ENCODE measurements around the gene DTHD1.

DTHD1 gene

GRCh38 chr4:36290641-36291040 lies 9.2 kb downstream of the DTHD1 start:
- ATAC-seq (ENCODE audit: insufficient read depth, low read depth), result no peak

DNA sequence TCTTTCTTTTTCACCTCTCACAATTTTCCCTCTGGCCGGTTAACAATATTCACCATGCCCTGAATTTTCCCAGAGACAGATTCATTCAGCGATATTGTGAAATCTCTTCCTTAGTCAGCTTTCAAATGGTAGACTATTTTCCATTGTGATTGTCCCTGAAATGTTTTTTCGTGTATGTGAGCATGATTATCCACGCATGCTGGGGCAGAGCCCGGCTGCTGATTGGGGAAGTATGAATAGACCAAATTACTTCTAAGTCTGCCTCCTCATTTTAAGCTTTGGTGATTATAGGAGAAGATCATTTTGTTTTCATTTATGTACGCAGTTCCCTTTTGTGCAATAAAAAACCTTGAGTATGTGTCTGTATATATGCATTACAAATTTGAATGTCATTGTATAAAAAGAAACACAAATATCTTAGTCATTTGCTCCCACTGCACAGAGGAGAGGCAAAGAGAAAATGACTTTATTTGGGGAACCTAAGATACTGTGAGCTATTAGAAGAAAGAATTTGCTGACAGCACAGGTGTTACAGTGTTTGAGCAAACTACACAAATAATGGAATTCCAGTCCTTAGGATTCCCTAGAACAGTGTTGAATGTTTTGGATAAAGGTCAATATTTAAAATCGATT lies 11.3 kb downstream of the DTHD1 start:
- no peaks in the 10 kb centered on the region for H3K27me3 ChIP-seq (ENCODE audit: insufficient read depth, low read length, poor library complexity)
- no peaks in the 10 kb centered on the region for H3K36me3 ChIP-seq (ENCODE audit: insufficient read depth, low read length)
- H3K4me3 ChIP-seq (ENCODE audit: low read depth in 1 of 2, low read length in 2 of 2), result no peak overlapping the region
- peak overlapping the region; percentile 7; the same call in 1 of the 2 replicates for H2AFZ ChIP-seq (ENCODE audit: low read depth, low read length)
- H3K9ac ChIP-seq (ENCODE audit: low read depth, low read length), result no peak overlapping the region
- DNase-seq (no peak), ATAC-seq (ENCODE audit: insufficient read depth, low read depth) (no peak)
- H3K27ac ChIP-seq (ENCODE audit: low read length), result no peak overlapping the region
- no peak overlapping the region for H3K4me2 ChIP-seq (ENCODE audit: insufficient read depth, low read length)
- H3K79me2 ChIP-seq (ENCODE audit: insufficient read depth, low read length), result no peaks in the 10 kb centered on the region
- no peaks in the 10 kb centered on the region for H3K9me3 ChIP-seq (ENCODE audit: insufficient read depth, low read length, severe bottlenecking)
- TF ChIP-seq EZH2 (IDR thresholded peaks at IDR 0.05; ENCODE audit: borderline replicate concordance, low read depth, low read length, severe bottlenecking) (no peak), CTCF (IDR thresholded peaks at IDR 0.05; ENCODE audit: borderline replicate concordance, extremely low read depth, low read length, poor library complexity, severe bottlenecking) (no peak)
- H3K4me1 ChIP-seq (ENCODE audit: insufficient read depth, low read length), result no peaks in the 10 kb centered on the region
- no peaks in the 10 kb centered on the region for H4K20me1 ChIP-seq (ENCODE audit: insufficient read depth, low read length)

More at GRCh38 chr4:36290641-36291040, 9.2 kb downstream of the DTHD1 start:
- Histone ChIP-seq H4K20me1 (ENCODE audit: insufficient read depth, low read length) (no peaks in the 10 kb centered on the region), H3K9me3 (ENCODE audit: insufficient read depth, low read length, severe bottlenecking) (no peaks in the 10 kb centered on the region), H3K4me3 (ENCODE audit: low read depth in 1 of 2, low read length in 2 of 2) (no peak overlapping the region), H2AFZ (ENCODE audit: low read depth, low read length) (no peak overlapping the region), H3K4me1 (ENCODE audit: insufficient read depth, low read length) (peaks cover 10% of the 10 kb centered on the region), H3K36me3 (ENCODE audit: insufficient read depth, low read length) (no peaks in the 10 kb centered on the region), H3K79me2 (ENCODE audit: insufficient read depth, low read length) (no peaks in the 10 kb centered on the region), H3K4me2 (ENCODE audit: insufficient read depth, low read length) (no peak overlapping the region), H3K27me3 (ENCODE audit: insufficient read depth, low read length, poor library complexity) (no peaks in the 10 kb centered on the region), H3K27ac (ENCODE audit: low read length) (no peak overlapping the region), H3K9ac (ENCODE audit: low read depth, low read length) (no peak overlapping the region)
- no peak for TF ChIP-seq EZH2 (IDR thresholded peaks at IDR 0.05; ENCODE audit: borderline replicate concordance, low read depth, low read length, severe bottlenecking)
- TF ChIP-seq CTCF (IDR thresholded peaks at IDR 0.05; ENCODE audit: borderline replicate concordance, extremely low read depth, low read length, poor library complexity, severe bottlenecking), result no peak
- DNase-seq, result no peak

DNA sequence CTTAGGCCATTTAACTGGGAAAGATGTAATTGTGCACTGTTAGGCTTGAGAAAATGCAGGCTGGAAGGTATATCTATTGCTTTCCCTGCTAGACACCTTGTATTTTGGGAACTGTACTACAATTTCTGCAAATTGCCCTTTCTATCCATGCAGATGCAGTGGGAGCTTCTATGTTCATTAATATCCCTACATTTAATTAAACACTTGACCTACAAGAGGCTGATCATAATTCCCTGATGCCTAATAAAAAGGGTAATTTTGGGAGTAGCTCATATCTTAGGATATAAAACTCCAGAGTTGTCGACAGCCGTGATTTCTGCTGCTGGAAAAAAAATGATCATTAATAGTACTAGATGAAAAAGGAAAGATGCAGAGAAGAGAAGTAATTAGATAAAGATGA lies 19.7 kb downstream of the DTHD1 start:
- ATAC-seq (ENCODE audit: insufficient read depth, low read depth) (no peak), DNase-seq (no peak)

More for the DNA sequence above, 19.7 kb downstream of the DTHD1 start:
- Histone ChIP-seq H3K27me3 (ENCODE audit: insufficient read depth, low read length, poor library complexity) (no peaks in the 10 kb centered on the region), H4K20me1 (ENCODE audit: insufficient read depth, low read length) (no peaks in the 10 kb centered on the region), H3K9me3 (ENCODE audit: insufficient read depth, low read length, severe bottlenecking) (no peaks in the 10 kb centered on the region), H3K79me2 (ENCODE audit: insufficient read depth, low read length) (no peaks in the 10 kb centered on the region), H3K4me3 (ENCODE audit: low read depth in 1 of 2, low read length in 2 of 2) (no peak overlapping the region), H3K9ac (ENCODE audit: low read depth, low read length) (no peak overlapping the region), H3K4me1 (ENCODE audit: insufficient read depth, low read length) (no peaks in the 10 kb centered on the region), H3K36me3 (ENCODE audit: insufficient read depth, low read length) (no peaks in the 10 kb centered on the region), H3K27ac (ENCODE audit: low read length) (no peak overlapping the region), H2AFZ (ENCODE audit: low read depth, low read length) (no peak overlapping the region), H3K4me2 (ENCODE audit: insufficient read depth, low read length) (no peak overlapping the region)
- no peak for TF ChIP-seq CTCF (IDR thresholded peaks at IDR 0.05; ENCODE audit: borderline replicate concordance, extremely low read depth, low read length, poor library complexity, severe bottlenecking)
- no peak for TF ChIP-seq EZH2 (IDR thresholded peaks at IDR 0.05; ENCODE audit: borderline replicate concordance, low read depth, low read length, severe bottlenecking)
